GM19328 (cell line): ENCODE results near the gene ASB13.

Source experiments
- ATAC-seq: cut with Tn5 transposase; IDR thresholded peaks from one replicate; pipeline ENCODE4 v1.9.1; 2021; ENCODE audit warnings: mild to moderate bottlenecking, moderate library complexity; ENCODE audit not compliant: unreplicated experiment

ASB13 gene

GRCh38 chr10:5666008-5666840 is at the start of gene ASB13:
Gene ASB13 (minus strand): TSS chr10:5666595. CDS start chr10:5666551, 44 bp downstream.
- no peak for ATAC-seq

GRCh38 chr10:5711642-5712041 is 45.2 kb upstream of the ASB13 start:
- ATAC-seq = no peak

GRCh38 chr10:5710859-5711258 is 44.5 kb upstream of the ASB13 start:
- no peak for ATAC-seq

GRCh38 chr10:5709865-5710264 is 43.5 kb upstream of the ASB13 start:
- no peak for ATAC-seq

GRCh38 chr10:5708356-5708755 is 42.0 kb upstream of the ASB13 start:
- ATAC-seq = no peak

- ATAC-seq = no peak
Observed at GRCh38 chr10:5698062-5698461, 31.7 kb upstream of the ASB13 start.

- ATAC-seq = no peak
Observed at GRCh38 chr10:5697342-5697741, 30.9 kb upstream of the ASB13 start.

- no peak for ATAC-seq
Observed at GRCh38 chr10:5694573-5694972, 28.2 kb upstream of the ASB13 start.

- peak; percentile 71 for ATAC-seq
Observed at GRCh38 chr10:5692461-5693358, 26.3 kb upstream of the ASB13 start.

GRCh38 chr10:5691786-5692185 is 25.4 kb upstream of the ASB13 start:
- no peak for ATAC-seq

- no peak for ATAC-seq
Observed at GRCh38 chr10:5688587-5688986, 22.2 kb upstream of the ASB13 start.

GRCh38 chr10:5685764-5686240 is 19.4 kb upstream of the ASB13 start:
- ATAC-seq = no peak

GRCh38 chr10:5684971-5685763 is 18.8 kb upstream of the ASB13 start:
- ATAC-seq = peak; percentile 32

GRCh38 chr10:5684318-5684970 is 18.0 kb upstream of the ASB13 start, which contains the start of gene TASOR2:
Gene TASOR2 (plus strand): TSS chr10:5684838. CDS start chr10:5720643, 35,805 bp downstream.
- peak; percentile 72 for ATAC-seq

GRCh38 chr10:5683065-5683464 is 16.7 kb upstream of the ASB13 start:
- ATAC-seq = no peak

- no peak for ATAC-seq
Observed at GRCh38 chr10:5681930-5682329, 15.5 kb upstream of the ASB13 start.

GRCh38 chr10:5679606-5680005 is 13.2 kb upstream of the ASB13 start:
- ATAC-seq = no peak

- ATAC-seq = no peak
Observed at GRCh38 chr10:5679037-5679435, 12.6 kb upstream of the ASB13 start.

GRCh38 chr10:5678397-5679036 is 12.1 kb upstream of the ASB13 start:
- ATAC-seq = no peak
